ENCODE measurements around the gene CCIN.

GRCh38 chr9:36144309-36145232, 24.6 kb upstream of the CCIN start:
- TF ChIP-seq CTCF (IDR thresholded peaks at IDR 0.05; ENCODE audit: insufficient read depth, low read length) = no peak
- no peak; the same call in 1 of the 2 replicates for TF ChIP-seq GABPA (IDR thresholded peaks at IDR 0.05; ENCODE audit: low read depth)

Data from HL-60 (cell line).